ENCODE measurements around the gene OGFR.

OGFR gene

DNA sequence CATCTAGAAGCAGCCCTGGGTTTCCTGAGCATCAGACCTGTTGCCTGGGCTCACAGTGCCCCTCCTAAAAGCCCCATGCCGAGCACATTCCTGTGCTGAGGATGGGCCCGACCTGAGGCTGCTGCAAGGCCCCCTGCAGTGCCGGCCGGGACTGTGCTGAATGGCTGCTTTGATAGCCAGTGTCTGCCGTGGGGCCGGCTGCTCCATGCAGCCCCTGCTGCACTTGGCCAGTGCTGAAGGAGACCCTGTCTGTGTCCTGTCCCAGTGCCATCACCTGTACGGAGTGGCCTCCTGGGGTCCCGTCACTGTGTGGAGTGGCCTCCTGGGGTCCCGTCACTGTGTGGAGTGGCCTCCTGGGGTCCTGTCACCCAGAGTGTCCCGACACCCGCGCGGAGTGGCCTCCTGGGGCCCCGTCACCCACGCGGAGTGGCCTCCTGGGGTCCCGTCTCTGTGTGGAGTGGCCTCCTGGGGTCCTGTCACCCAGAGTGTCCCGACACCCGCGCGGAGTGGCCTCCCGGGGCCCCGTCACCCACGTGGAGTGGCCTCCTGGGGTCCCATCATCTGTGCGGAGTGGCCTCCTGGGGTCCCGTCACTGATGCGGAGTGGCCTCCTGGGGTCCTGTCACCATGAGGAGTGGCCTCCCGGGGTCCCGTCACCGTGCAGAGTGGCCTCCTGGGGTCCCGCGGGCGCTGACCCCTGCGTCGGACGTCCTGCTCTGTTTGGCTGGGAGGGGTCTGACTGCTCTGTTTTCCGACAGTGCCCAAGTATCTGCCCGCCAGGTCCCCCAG is 19.2 kb downstream of the OGFR start:
- H3K27me3 ChIP-seq (ENCODE audit: control insufficient read depth in 5 of 5, insufficient read depth in 4 of 5, low read length in 5 of 5) = peaks cover 3 to 16% (median 13%) of the 10 kb centered on the region in 5 donors
- H3K9me3 ChIP-seq (ENCODE audit: control insufficient read depth in 5 of 5, low read length in 5 of 5) = no peaks in the 10 kb centered on the region
- no peaks in the 10 kb centered on the region for H3K36me3 ChIP-seq (ENCODE audit: control insufficient read depth in 5 of 5, insufficient read depth in 5 of 5, low read length in 5 of 5)
- H3K4me3 ChIP-seq (ENCODE audit: low read depth in 1 of 5, low read length in 5 of 5) = no peak overlapping the region
- peak overlapping the region in 1 of 5 donors; percentile 59 for H3K9ac ChIP-seq (ENCODE audit: low read length in 5 of 5)
- peaks cover 0 to 25% (median 18%) of the 10 kb centered on the region in 5 donors for H3K4me1 ChIP-seq (ENCODE audit: control insufficient read depth in 5 of 5, insufficient read depth in 5 of 5, low read length in 5 of 5)
- no peak overlapping the region for H3K27ac ChIP-seq (ENCODE audit: low read depth, low read length)

- Histone ChIP-seq H3K27me3 (ENCODE audit: control insufficient read depth in 5 of 5, insufficient read depth in 4 of 5, low read length in 5 of 5) (peaks cover 3 to 13% (median 10%) of the 10 kb centered on the region in 5 donors), H3K4me1 (ENCODE audit: control insufficient read depth in 5 of 5, insufficient read depth in 5 of 5, low read length in 5 of 5) (peaks cover 0 to 17% (median 10%) of the 10 kb centered on the region in 5 donors), H3K9me3 (ENCODE audit: control insufficient read depth in 5 of 5, low read length in 5 of 5) (no peaks in the 10 kb centered on the region), H3K27ac (ENCODE audit: low read depth, low read length) (no peak overlapping the region), H3K9ac (ENCODE audit: low read length in 5 of 5) (peak overlapping the region in 1 of 5 donors; percentile 59), H3K4me3 (ENCODE audit: low read depth in 1 of 5, low read length in 5 of 5) (peak overlapping the region in 2 of 5 donors; percentile 42 to 56), H3K36me3 (ENCODE audit: control insufficient read depth in 5 of 5, insufficient read depth in 5 of 5, low read length in 5 of 5) (no peaks in the 10 kb centered on the region)
These were observed 20.1 kb downstream of the OGFR start for GRCh38 chr20:62824476-62825332.

DNA sequence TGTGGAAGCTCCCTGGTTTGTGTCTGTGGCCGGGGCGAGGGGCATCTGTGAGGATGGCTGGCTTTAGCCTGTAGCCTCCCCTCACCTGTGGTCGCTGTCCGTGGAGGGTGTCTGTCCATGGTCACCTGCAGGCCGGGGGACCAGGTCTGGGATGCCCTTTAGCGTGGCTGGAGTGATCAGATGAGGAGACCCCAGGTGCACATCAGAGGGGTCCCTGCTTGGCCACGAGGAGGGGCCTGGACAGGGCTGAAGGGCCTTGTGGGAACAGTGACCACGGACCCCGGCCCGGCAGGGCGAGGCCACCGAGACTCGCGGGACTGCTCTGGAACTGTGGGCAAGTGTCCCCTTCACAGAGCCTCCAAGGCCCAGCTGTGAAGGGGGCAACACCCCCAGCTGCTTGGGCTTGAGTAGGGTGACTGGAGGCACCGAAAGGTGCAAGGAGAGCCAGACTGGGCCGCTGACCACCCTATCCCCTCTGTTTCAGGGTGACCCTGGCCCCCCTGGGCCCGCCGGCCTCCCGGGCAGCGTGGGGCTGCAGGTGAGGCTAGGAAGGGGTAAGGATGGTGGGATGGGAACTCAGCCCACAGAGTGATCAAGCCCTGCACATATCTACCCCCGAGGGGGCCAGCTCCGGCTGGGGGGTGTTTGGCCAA is 20.8 kb downstream of the OGFR start:
- H3K36me3 ChIP-seq (ENCODE audit: control insufficient read depth in 5 of 5, insufficient read depth in 5 of 5, low read length in 5 of 5) = no peaks in the 10 kb centered on the region
- H3K9me3 ChIP-seq (ENCODE audit: control insufficient read depth in 5 of 5, low read length in 5 of 5) = no peaks in the 10 kb centered on the region
- H3K27ac ChIP-seq (ENCODE audit: low read depth, low read length) = no peak overlapping the region
- H3K4me1 ChIP-seq (ENCODE audit: control insufficient read depth in 5 of 5, insufficient read depth in 5 of 5, low read length in 5 of 5) = peaks cover 0 to 11% (median 4%) of the 10 kb centered on the region in 5 donors
- H3K27me3 ChIP-seq (ENCODE audit: control insufficient read depth in 5 of 5, insufficient read depth in 4 of 5, low read length in 5 of 5) = peaks cover 0 to 6% (median 4%) of the 10 kb centered on the region in 5 donors
- H3K4me3 ChIP-seq (ENCODE audit: low read depth in 1 of 5, low read length in 5 of 5) = no peak overlapping the region
- no peak overlapping the region for H3K9ac ChIP-seq (ENCODE audit: low read length in 5 of 5)

DNA sequence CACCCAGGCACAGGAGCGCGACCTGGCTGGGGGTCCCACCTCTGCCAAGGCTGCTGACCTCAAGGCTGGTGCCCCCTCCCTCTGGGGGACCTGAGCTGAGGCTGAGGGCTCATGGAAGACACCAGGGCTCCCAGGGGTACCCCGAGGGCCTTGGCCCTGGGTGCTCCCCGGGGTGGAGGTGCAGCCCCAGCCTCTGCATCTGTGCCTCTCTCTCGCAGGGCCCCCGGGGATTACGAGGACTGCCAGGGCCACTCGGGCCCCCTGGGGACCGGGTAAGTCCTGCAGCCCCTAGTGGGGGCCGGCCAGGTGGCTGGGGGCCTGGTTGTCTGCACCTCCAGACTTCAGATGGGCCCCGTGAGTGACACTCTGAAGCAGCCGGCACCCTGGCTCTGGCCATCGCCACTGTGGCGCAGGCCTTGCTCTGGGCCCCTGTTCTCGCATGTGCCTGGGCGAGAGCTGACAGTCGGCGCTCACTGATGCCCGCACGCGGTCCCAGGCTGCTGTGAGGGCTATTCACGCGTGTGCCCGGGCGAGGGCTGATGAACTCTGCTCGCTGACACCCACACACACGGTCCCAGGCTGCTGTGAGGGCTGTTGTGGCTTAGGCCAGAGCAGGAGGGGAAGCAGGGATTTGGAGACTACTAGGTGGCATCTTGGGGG is 21.5 kb downstream of the OGFR start:
- no peak overlapping the region for H3K27ac ChIP-seq (ENCODE audit: low read depth, low read length)
- no peak overlapping the region for H3K4me3 ChIP-seq (ENCODE audit: low read depth in 1 of 5, low read length in 5 of 5)
- H3K9me3 ChIP-seq (ENCODE audit: control insufficient read depth in 5 of 5, low read length in 5 of 5) = no peaks in the 10 kb centered on the region
- peaks cover 0 to 13% (median 4%) of the 10 kb centered on the region in 5 donors for H3K4me1 ChIP-seq (ENCODE audit: control insufficient read depth in 5 of 5, insufficient read depth in 5 of 5, low read length in 5 of 5)
- H3K27me3 ChIP-seq (ENCODE audit: control insufficient read depth in 5 of 5, insufficient read depth in 4 of 5, low read length in 5 of 5) = peaks cover 0 to 5% (median 3%) of the 10 kb centered on the region in 5 donors
- no peak overlapping the region for H3K9ac ChIP-seq (ENCODE audit: low read length in 5 of 5)
- no peaks in the 10 kb centered on the region for H3K36me3 ChIP-seq (ENCODE audit: control insufficient read depth in 5 of 5, insufficient read depth in 5 of 5, low read length in 5 of 5)

DNA sequence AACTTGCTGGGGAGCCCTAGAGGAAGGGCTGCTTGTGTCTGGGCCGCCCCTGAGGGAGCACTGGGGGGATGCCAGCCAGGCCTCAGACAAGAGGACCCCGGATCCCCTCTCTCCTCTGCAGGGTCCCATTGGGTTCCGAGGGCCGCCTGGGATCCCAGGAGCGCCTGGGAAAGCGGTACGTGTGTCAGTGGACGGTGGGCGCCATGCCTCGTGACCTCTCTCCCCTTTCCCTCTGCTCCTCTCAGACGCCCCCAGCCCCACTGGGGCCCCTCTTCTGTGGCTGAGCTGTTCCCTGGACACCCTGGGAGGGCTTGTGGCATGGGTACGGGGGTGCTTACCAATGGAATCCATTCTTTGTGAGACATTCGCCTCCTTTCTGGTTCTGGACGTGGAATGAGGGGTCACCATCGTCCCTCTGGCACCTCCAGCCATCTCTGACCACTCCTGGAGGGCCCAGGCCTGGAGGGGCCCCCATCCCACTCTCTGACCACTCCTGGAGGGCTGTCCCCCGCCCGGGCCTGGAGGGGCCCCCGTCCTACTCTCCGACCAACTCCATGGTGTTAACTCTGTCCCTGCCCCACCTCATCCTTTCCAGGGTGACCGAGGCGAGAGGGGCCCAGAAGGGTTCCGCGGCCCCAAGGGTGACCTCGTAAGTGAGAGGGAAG is 22.1 kb downstream of the OGFR start:
- H3K9ac ChIP-seq (ENCODE audit: low read length in 5 of 5) = no peak overlapping the region
- peaks cover 0 to 5% (median 0%) of the 10 kb centered on the region in 5 donors for H3K27me3 ChIP-seq (ENCODE audit: control insufficient read depth in 5 of 5, insufficient read depth in 4 of 5, low read length in 5 of 5)
- H3K9me3 ChIP-seq (ENCODE audit: control insufficient read depth in 5 of 5, low read length in 5 of 5) = no peaks in the 10 kb centered on the region
- no peaks in the 10 kb centered on the region for H3K36me3 ChIP-seq (ENCODE audit: control insufficient read depth in 5 of 5, insufficient read depth in 5 of 5, low read length in 5 of 5)
- H3K4me3 ChIP-seq (ENCODE audit: low read depth in 1 of 5, low read length in 5 of 5) = no peak overlapping the region
- H3K4me1 ChIP-seq (ENCODE audit: control insufficient read depth in 5 of 5, insufficient read depth in 5 of 5, low read length in 5 of 5) = peaks cover 0 to 19% (median 9%) of the 10 kb centered on the region in 5 donors
- H3K27ac ChIP-seq (ENCODE audit: low read depth, low read length) = no peak overlapping the region

GRCh38 chr20:62827311-62828038 is 22.8 kb downstream of the OGFR start:
- peaks cover 3 to 26% (median 16%) of the 10 kb centered on the region in 5 donors for H3K4me1 ChIP-seq (ENCODE audit: control insufficient read depth in 5 of 5, insufficient read depth in 5 of 5, low read length in 5 of 5)
- H3K27ac ChIP-seq (ENCODE audit: low read depth, low read length) = no peak overlapping the region
- H3K36me3 ChIP-seq (ENCODE audit: control insufficient read depth in 5 of 5, insufficient read depth in 5 of 5, low read length in 5 of 5) = no peaks in the 10 kb centered on the region

GRCh38 chr20:62828051-62828450 is 23.4 kb downstream of the OGFR start:
- Histone ChIP-seq H3K9ac (ENCODE audit: low read length in 5 of 5) (no peak overlapping the region), H3K4me1 (ENCODE audit: control insufficient read depth in 5 of 5, insufficient read depth in 5 of 5, low read length in 5 of 5) (peaks cover 3 to 31% (median 19%) of the 10 kb centered on the region in 5 donors), H3K27ac (ENCODE audit: low read depth, low read length) (no peak overlapping the region), H3K27me3 (ENCODE audit: control insufficient read depth in 5 of 5, insufficient read depth in 4 of 5, low read length in 5 of 5) (peaks cover 0 to 5% (median 0%) of the 10 kb centered on the region in 5 donors), H3K9me3 (ENCODE audit: control insufficient read depth in 5 of 5, low read length in 5 of 5) (no peaks in the 10 kb centered on the region), H3K4me3 (ENCODE audit: low read depth in 1 of 5, low read length in 5 of 5) (no peak overlapping the region), H3K36me3 (ENCODE audit: control insufficient read depth in 5 of 5, insufficient read depth in 5 of 5, low read length in 5 of 5) (no peaks in the 10 kb centered on the region)

More at GRCh38 chr20:62827311-62828038, 22.8 kb downstream of the OGFR start:
- Histone ChIP-seq H3K9me3 (ENCODE audit: control insufficient read depth in 5 of 5, low read length in 5 of 5) (no peaks in the 10 kb centered on the region), H3K27me3 (ENCODE audit: control insufficient read depth in 5 of 5, insufficient read depth in 4 of 5, low read length in 5 of 5) (peaks cover 0 to 5% (median 0%) of the 10 kb centered on the region in 5 donors), H3K4me3 (ENCODE audit: low read depth in 1 of 5, low read length in 5 of 5) (no peak overlapping the region), H3K9ac (ENCODE audit: low read length in 5 of 5) (no peak overlapping the region)

- no peak overlapping the region for H3K27ac ChIP-seq (ENCODE audit: low read depth, low read length)
- no peaks in the 10 kb centered on the region for H3K9me3 ChIP-seq (ENCODE audit: control insufficient read depth in 5 of 5, low read length in 5 of 5)
- H3K4me3 ChIP-seq (ENCODE audit: low read depth in 1 of 5, low read length in 5 of 5) = no peak overlapping the region
- no peaks in the 10 kb centered on the region for H3K36me3 ChIP-seq (ENCODE audit: control insufficient read depth in 5 of 5, insufficient read depth in 5 of 5, low read length in 5 of 5)
- H3K4me1 ChIP-seq (ENCODE audit: control insufficient read depth in 5 of 5, insufficient read depth in 5 of 5, low read length in 5 of 5) = peaks cover 3 to 32% (median 19%) of the 10 kb centered on the region in 5 donors
- H3K27me3 ChIP-seq (ENCODE audit: control insufficient read depth in 5 of 5, insufficient read depth in 4 of 5, low read length in 5 of 5) = peaks cover 0 to 5% (median 0%) of the 10 kb centered on the region in 5 donors
- no peak overlapping the region for H3K9ac ChIP-seq (ENCODE audit: low read length in 5 of 5)
These were observed 24.0 kb downstream of the OGFR start for GRCh38 chr20:62828511-62829230.

Data from subcutaneous abdominal adipose tissue (tissue), 5 donors.